Loucy (cell line): ENCODE results near the gene C19orf25.

Experiments
- H2AFZ ChIP-seq: fragments of 200-600 bp; sonication (generic); 2 replicates; pipeline ENCODE4 v1.6.0; 2016; ENCODE audit warnings: antibody characterized with exemption, mild to moderate bottlenecking, low read length, moderate library complexity
- H3F3A ChIP-seq: fragments of 200-600 bp; 2 replicates; pipeline ENCODE4 v1.6.0; 2016; ENCODE audit warnings: antibody characterized with exemption, low read depth, mild to moderate bottlenecking
- H3K27me3 ChIP-seq: fragments of 200-600 bp; sonication (generic); 2 replicates; pipeline ENCODE4 v1.6.1; 2014; ENCODE audit warnings: low read length, mild to moderate bottlenecking; ENCODE audit not compliant: insufficient read depth, poor library complexity, severe bottlenecking
- H3K36me3 ChIP-seq: fragments of 200-600 bp; sonication (generic); 2 replicates; pipeline ENCODE4 v1.6.1; 2016; ENCODE audit warnings: low read length; ENCODE audit not compliant: insufficient read depth
- H3K4me1 ChIP-seq: fragments of 200-600 bp; sonication (generic); 2 replicates; pipeline ENCODE4 v1.5.1; 2014; ENCODE audit warnings: low read length, mild to moderate bottlenecking; ENCODE audit not compliant: insufficient read depth, poor library complexity, severe bottlenecking
- H3K4me2 ChIP-seq: fragments of 200-600 bp; sonication (generic); 2 replicates; pipeline ENCODE4 v1.6.0; 2014; ENCODE audit warnings: antibody characterized with exemption, low read length, low read depth, mild to moderate bottlenecking; ENCODE audit not compliant: poor library complexity, severe bottlenecking
- H3K4me3 ChIP-seq: fragments of 200-600 bp; sonication (generic); 2 replicates; pipeline ENCODE4 v1.5.1; 2014; ENCODE audit warnings: low read length, mild to moderate bottlenecking, mixed read lengths; ENCODE audit not compliant: poor library complexity, severe bottlenecking
- H3K79me2 ChIP-seq: fragments of 200-600 bp; sonication (generic); 2 replicates; pipeline ENCODE4 v1.6.1; 2014; ENCODE audit warnings: low read length; ENCODE audit not compliant: insufficient read depth
- H3K9ac ChIP-seq: fragments of 200-600 bp; sonication (generic); 2 replicates; pipeline ENCODE4 v1.6.0; 2014; ENCODE audit warnings: mild to moderate bottlenecking, low read depth, low read length, moderate library complexity; ENCODE audit not compliant: poor library complexity, severe bottlenecking
- H3K9me2 ChIP-seq: fragments of 200-600 bp; sonication (generic); replicated peaks from 2 replicates; pipeline ENCODE4 v1.6.1; 2016; ENCODE audit warnings: low read depth, low read length, mixed read lengths
- H3K9me3 ChIP-seq: fragments of 200-600 bp; sonication (generic); 2 replicates; pipeline ENCODE4 v1.6.1; 2014; ENCODE audit warnings: mild to moderate bottlenecking, antibody characterized with exemption, low read length, low read depth; ENCODE audit not compliant: insufficient read depth
- H4K20me1 ChIP-seq: fragments of 200-600 bp; sonication (generic); 2 replicates; pipeline ENCODE4 v1.6.0; 2014; ENCODE audit warnings: antibody characterized with exemption, low read length, mild to moderate bottlenecking; ENCODE audit not compliant: insufficient read depth, poor library complexity, severe bottlenecking
- EZH2phosphoT487 ChIP-seq: fragments of 200-600 bp; IDR thresholded peaks from 2 replicates; pipeline ENCODE4 v1.6.1; 2018; ENCODE audit warnings: antibody characterized with exemption, mild to moderate bottlenecking, moderate library complexity, borderline replicate concordance
- TF ChIP-seq, protein P1 (sequence below): fragments of 200-600 bp; sonication (generic); conservative IDR thresholded peaks from 2 replicates; pipeline ENCODE4 v1.5.1; 2014; ENCODE audit warnings: mild to moderate bottlenecking, antibody characterized with exemption, low read length

C19orf25 gene

GRCh38 chr19:1469255-1470054 lies 9.6 kb downstream of the C19orf25 start:
- no peaks in the 10 kb centered on the region for H3F3A ChIP-seq
- no peaks in the 10 kb centered on the region for H3K79me2 ChIP-seq
- no peaks in the 10 kb centered on the region for H3K27me3 ChIP-seq
- H3K9me2 ChIP-seq, result no peaks in the 10 kb centered on the region
- H3K4me3 ChIP-seq, result no peak overlapping the region
- H4K20me1 ChIP-seq, result peaks cover 14% of the 10 kb centered on the region
- no peaks in the 10 kb centered on the region for H3K9me3 ChIP-seq
- H3K36me3 ChIP-seq, result no peaks in the 10 kb centered on the region
- no peak for TF ChIP-seq EZH2phosphoT487
- TF ChIP-seq, protein P1, sequence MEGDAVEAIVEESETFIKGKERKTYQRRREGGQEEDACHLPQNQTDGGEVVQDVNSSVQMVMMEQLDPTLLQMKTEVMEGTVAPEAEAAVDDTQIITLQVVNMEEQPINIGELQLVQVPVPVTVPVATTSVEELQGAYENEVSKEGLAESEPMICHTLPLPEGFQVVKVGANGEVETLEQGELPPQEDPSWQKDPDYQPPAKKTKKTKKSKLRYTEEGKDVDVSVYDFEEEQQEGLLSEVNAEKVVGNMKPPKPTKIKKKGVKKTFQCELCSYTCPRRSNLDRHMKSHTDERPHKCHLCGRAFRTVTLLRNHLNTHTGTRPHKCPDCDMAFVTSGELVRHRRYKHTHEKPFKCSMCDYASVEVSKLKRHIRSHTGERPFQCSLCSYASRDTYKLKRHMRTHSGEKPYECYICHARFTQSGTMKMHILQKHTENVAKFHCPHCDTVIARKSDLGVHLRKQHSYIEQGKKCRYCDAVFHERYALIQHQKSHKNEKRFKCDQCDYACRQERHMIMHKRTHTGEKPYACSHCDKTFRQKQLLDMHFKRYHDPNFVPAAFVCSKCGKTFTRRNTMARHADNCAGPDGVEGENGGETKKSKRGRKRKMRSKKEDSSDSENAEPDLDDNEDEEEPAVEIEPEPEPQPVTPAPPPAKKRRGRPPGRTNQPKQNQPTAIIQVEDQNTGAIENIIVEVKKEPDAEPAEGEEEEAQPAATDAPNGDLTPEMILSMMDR, result no peak
- no peak overlapping the region for H3K9ac ChIP-seq
- no peak overlapping the region for H3K4me2 ChIP-seq
- H3K4me1 ChIP-seq, result no peaks in the 10 kb centered on the region
- no peak overlapping the region for H2AFZ ChIP-seq

DNA sequence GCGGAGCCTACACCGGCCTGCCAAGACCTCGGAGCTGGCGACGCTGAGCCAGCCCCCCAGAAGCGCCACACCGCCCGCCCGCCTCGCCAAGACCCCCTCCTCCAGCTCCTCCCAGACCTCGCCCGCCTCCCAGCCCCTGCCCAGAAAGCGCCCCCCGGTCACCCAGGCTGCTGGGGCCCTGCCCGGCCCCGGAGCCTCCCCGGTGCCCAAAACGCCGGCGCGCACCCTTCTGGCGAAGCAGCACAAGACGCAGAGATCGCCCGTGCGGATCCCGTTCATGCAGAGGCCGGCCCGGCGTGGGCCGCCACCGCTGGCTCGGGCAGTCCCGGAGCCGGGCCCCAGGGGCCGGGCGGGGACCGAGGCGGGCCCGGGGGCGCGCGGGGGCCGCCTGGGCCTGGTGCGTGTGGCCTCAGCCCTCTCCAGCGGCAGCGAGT lies 10.2 kb downstream of the C19orf25 start:
- Histone ChIP-seq H3F3A (no peaks in the 10 kb centered on the region), H3K9me2 (no peaks in the 10 kb centered on the region), H3K27me3 (no peaks in the 10 kb centered on the region), H3K79me2 (no peaks in the 10 kb centered on the region), H3K36me3 (no peaks in the 10 kb centered on the region), H3K4me3 (no peak overlapping the region), H4K20me1 (peaks cover 14% of the 10 kb centered on the region), H3K4me1 (no peaks in the 10 kb centered on the region), H2AFZ (no peak overlapping the region), H3K4me2 (no peak overlapping the region), H3K9me3 (no peaks in the 10 kb centered on the region), H3K9ac (no peak overlapping the region)
- TF ChIP-seq, protein P1, result no peak
- no peak for TF ChIP-seq EZH2phosphoT487

DNA sequence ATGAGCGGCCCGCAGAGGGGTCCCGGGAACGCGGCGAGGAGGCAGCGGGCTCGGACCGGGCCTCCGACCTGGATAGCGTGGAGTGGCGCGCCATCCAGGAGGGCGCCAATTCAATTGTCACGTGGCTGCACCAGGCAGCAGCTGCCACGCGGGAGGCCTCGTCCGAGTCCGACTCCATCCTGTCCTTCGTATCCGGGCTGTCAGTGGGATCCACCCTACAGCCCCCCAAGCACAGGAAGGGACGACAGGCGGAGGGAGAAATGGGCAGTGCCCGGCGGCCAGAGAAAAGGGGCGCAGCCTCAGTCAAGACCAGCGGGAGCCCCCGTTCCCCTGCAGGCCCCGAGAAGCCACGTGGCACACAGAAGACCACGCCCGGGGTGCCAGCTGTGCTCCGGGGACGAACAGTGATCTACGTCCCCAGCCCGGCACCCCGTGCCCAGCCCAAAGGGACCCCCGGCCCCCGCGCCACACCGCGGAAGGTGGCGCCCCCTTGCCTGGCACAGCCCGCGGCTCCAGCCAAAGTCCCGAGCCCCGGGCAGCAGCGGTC lies 10.7 kb downstream of the C19orf25 start:
- no peaks in the 10 kb centered on the region for H3K79me2 ChIP-seq
- no peaks in the 10 kb centered on the region for H3K9me2 ChIP-seq
- H2AFZ ChIP-seq, result no peak overlapping the region
- TF ChIP-seq, protein P1, result no peak
- TF ChIP-seq EZH2phosphoT487, result no peak
- H3K36me3 ChIP-seq, result no peaks in the 10 kb centered on the region
- no peaks in the 10 kb centered on the region for H3F3A ChIP-seq
- no peak overlapping the region for H3K4me2 ChIP-seq
- H4K20me1 ChIP-seq, result peaks cover 14% of the 10 kb centered on the region
- H3K4me3 ChIP-seq, result no peak overlapping the region
- H3K4me1 ChIP-seq, result no peaks in the 10 kb centered on the region
- no peak overlapping the region for H3K9ac ChIP-seq
- H3K9me3 ChIP-seq, result no peaks in the 10 kb centered on the region
- H3K27me3 ChIP-seq, result no peaks in the 10 kb centered on the region
